HUES48 (cell line): ENCODE measurements around the gene AFAP1L1.
"Not testable (repeated sequence)": the region's sequence is repeated elsewhere in the genome, so short reads cannot be mapped to it uniquely, and the experiment has no call there.

ENCODE experiments used
- H3K27ac ChIP-seq: one replicate; pipeline ENCODE4 v1.7.0; 2013; ENCODE audit warnings: low read depth, low read length, inconsistent platforms
- H3K27me3 ChIP-seq: 2 replicates; pipeline ENCODE4 v1.6.1; 2013; ENCODE audit warnings: mild to moderate bottlenecking, low read length; ENCODE audit not compliant: control insufficient read depth, insufficient read depth
- H3K36me3 ChIP-seq: 2 replicates; pipeline ENCODE4 v1.6.1; 2013; ENCODE audit warnings: low read length; ENCODE audit not compliant: control insufficient read depth, insufficient read depth
- H3K4me1 ChIP-seq: 2 replicates; pipeline ENCODE4 v1.6.1; 2013; ENCODE audit warnings: mild to moderate bottlenecking, low read length; ENCODE audit not compliant: control insufficient read depth, insufficient read depth
- H3K4me3 ChIP-seq: 2 replicates; pipeline ENCODE4 v1.5.1; 2013; ENCODE audit warnings: mild to moderate bottlenecking, low read depth, low read length
- H3K9ac ChIP-seq: 2 replicates; pipeline ENCODE4 v1.6.1; 2013; ENCODE audit warnings: mild to moderate bottlenecking, low read depth, low read length, moderate library complexity
- H3K9me3 ChIP-seq: 2 replicates; pipeline ENCODE4 v1.6.1; 2013; ENCODE audit warnings: low read length; ENCODE audit not compliant: control insufficient read depth, insufficient read depth

AFAP1L1 gene

DNA sequence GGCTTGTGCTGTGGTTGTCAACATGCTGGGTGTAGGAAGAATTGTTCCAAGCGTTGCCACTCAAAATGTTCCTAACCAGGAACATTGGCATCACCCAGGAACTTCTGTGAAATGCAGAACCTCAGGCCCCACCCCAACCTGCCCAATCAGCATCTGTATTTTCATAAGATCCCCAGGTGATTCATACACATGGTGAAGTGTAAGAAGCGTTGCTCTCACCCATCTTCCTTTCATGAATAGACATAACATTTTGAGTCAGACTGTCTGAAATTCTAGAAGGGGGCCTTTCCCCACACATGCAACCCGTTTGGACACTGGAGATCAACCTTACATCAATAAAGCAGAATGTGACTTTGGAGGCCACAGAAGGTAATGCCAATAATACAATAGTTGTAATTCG is 9.3 kb upstream of the AFAP1L1 start:
- Histone ChIP-seq H3K36me3 (no peaks in the 10 kb centered on the region), H3K4me1 (peaks cover 2% of the 10 kb centered on the region; the same call in 1 of the 2 replicates), H3K9ac (no peak overlapping the region), H3K4me3 (no peak overlapping the region), H3K9me3 (no peaks in the 10 kb centered on the region), H3K27ac (no peak overlapping the region), H3K27me3 (peaks cover 9% of the 10 kb centered on the region)

DNA sequence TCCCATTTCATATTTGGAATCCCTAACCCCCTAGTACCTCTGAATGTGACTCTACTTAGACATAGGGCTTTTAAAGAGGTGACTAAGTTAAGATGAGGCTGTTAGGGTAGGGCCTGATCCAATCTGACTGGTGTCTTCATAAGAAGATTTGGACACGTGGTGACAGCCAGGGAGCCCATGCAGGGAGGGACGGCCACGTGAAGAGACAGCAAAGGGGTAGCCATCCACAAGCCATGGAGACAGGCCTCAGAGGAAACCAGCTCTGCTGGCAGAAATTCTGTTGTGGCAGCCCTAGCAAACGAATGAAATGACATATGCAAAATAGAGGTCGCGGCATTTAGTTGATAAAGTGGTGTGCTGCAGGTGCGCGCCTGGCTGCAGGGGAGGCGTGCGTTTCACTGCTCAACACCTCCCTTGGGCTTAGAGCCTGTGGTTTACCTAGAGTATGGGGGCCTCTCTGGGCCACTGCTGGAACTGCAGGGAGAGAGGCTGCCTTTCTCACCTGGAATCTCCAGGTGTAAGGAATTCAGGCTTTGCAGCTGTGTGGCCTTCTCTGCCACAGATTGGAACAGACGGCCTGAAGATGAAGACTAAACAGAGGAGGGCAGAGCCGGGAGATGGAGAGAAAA is 7.1 kb upstream of the AFAP1L1 start:
- H3K36me3 ChIP-seq, result no peaks in the 10 kb centered on the region
- H3K27me3 ChIP-seq, result peaks cover 9% of the 10 kb centered on the region
- no peak overlapping the region for H3K27ac ChIP-seq
- no peak overlapping the region for H3K4me3 ChIP-seq
- H3K9me3 ChIP-seq, result no peaks in the 10 kb centered on the region
- H3K9ac ChIP-seq, result no peak overlapping the region
- peaks cover 2% of the 10 kb centered on the region; the same call in 1 of the 2 replicates for H3K4me1 ChIP-seq

DNA sequence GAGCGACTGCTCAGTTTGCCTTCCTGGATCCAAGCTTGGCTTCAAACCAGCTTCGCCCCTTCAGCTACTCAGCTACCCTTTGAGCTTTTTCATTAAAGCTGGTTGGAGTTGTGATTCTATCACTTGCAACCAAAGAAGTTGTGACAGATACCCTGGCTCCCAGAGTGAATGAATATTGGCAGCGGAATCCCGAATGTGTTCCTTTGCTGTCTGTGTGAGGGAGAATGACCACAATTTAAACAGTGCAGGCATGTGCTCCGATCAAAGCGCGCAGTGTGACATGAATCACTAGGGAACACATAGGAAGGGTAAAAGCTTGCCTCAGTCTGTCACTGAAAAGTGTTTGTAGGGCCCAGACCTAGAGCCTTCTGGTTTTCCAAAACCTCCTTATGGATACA is 6.6 kb upstream of the AFAP1L1 start:
- peaks cover 2% of the 10 kb centered on the region; the same call in 1 of the 2 replicates for H3K4me1 ChIP-seq
- peaks cover 9% of the 10 kb centered on the region for H3K27me3 ChIP-seq
- H3K9ac ChIP-seq, result no peak overlapping the region
- H3K4me3 ChIP-seq, result no peak overlapping the region
- no peak overlapping the region for H3K27ac ChIP-seq
- no peaks in the 10 kb centered on the region for H3K9me3 ChIP-seq
- H3K36me3 ChIP-seq, result no peaks in the 10 kb centered on the region

DNA sequence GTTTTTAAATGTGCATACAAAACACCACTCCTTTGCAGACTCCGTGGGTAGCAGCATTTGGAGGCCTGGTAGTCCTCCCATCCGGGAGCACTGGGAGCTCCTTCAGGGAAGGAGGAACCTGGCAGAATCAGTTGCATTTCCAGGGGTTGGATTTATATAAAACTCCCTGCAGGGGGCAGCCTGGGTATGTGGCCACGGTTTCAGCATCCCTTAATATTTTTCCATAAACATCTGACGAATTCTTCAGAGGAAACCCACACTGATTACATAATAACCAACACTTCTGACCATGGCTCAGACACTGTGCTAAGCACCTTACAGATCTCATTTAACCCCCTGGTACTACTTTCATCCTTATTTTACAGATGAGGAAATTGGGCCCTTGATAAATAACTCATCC is 6.1 kb upstream of the AFAP1L1 start:
- no peak overlapping the region for H3K27ac ChIP-seq
- peaks cover 10% of the 10 kb centered on the region for H3K27me3 ChIP-seq
- H3K4me1 ChIP-seq, result peaks cover 2% of the 10 kb centered on the region; the same call in 1 of the 2 replicates
- no peak overlapping the region for H3K4me3 ChIP-seq
- no peak overlapping the region for H3K9ac ChIP-seq
- H3K36me3 ChIP-seq, result no peaks in the 10 kb centered on the region
- no peaks in the 10 kb centered on the region for H3K9me3 ChIP-seq

DNA sequence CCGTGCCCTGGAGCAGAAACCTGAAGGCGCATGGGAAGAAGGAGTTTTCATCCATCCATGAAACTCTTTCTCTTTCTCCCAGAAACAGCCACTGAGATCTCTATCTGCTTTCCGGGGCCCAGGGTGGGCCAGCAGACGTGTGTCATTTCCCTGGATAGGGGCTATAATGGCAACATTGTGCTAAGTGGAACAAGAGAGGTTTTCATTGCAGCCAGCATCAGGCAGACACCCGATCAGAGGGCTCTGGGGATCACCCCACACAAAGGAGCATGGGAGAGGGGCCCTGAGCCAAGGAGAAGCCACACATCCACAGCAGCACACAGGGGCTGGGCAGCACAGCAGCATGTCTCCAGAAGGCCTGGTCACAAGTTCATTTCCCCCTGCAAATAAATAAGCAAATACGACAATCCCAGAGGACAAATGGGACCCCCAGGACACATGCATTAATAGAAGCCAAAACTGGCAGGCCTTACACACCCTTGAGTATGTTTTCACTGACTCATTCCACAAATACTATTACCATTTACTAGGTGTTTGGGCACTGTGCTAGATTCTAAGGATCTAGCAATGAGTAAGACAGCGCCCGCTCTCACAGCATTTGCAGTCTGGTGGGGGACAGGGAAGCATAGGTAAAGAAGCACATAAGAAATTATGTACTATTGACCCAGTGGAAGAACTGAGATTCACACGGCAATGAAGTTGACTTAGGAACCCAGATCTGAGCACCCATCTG is 4.3 kb upstream of the AFAP1L1 start:
- Histone ChIP-seq H3K9me3 (no peaks in the 10 kb centered on the region), H3K27me3 (peaks cover 27% of the 10 kb centered on the region), H3K27ac (no peak overlapping the region), H3K4me1 (peaks cover 6% of the 10 kb centered on the region; the same call in 1 of the 2 replicates), H3K36me3 (no peaks in the 10 kb centered on the region), H3K9ac (no peak overlapping the region), H3K4me3 (no peak overlapping the region)

GRCh38 chr5:149268928-149269557 is 2.6 kb upstream of the AFAP1L1 start:
- no peak overlapping the region for H3K27ac ChIP-seq
- H3K4me1 ChIP-seq, result peaks cover 19% of the 10 kb centered on the region; the same call in 1 of the 2 replicates
- H3K4me3 ChIP-seq, result no peak overlapping the region
- H3K9ac ChIP-seq, result no peak overlapping the region
- no peaks in the 10 kb centered on the region for H3K36me3 ChIP-seq
- H3K27me3 ChIP-seq, result peaks cover 40% of the 10 kb centered on the region
- H3K9me3 ChIP-seq, result no peaks in the 10 kb centered on the region

- no peaks in the 10 kb centered on the region for H3K36me3 ChIP-seq
- peak overlapping the region; percentile 13; the same call in 1 of the 2 replicates for H3K9ac ChIP-seq
- H3K27me3 ChIP-seq, result peaks cover 35% of the 10 kb centered on the region
- no peaks in the 10 kb centered on the region for H3K9me3 ChIP-seq
- peak overlapping the region; percentile 88 for H3K4me3 ChIP-seq
- H3K4me1 ChIP-seq, result 0 out of 2 replicates have a peak, but pooled peaks cover 17% of the 10 kb centered on the region
- H3K27ac ChIP-seq, result no peak overlapping the region
Observed at GRCh38 chr5:149271195-149271715, 404 bp upstream of the AFAP1L1 start.

- not testable (repeated sequence) for H3K36me3 ChIP-seq, H3K9ac ChIP-seq, H3K9me3 ChIP-seq, H3K27ac ChIP-seq
- H3K4me3 ChIP-seq, result peak overlapping the region; percentile 88
- H3K4me1 ChIP-seq, result 0 out of 2 replicates have a peak, but pooled peaks cover 17% of the 10 kb centered on the region
- H3K27me3 ChIP-seq, result peaks cover 35% of the 10 kb centered on the region
Observed at GRCh38 chr5:149272781-149273180, 1.1 kb downstream of the AFAP1L1 start.

GRCh38 chr5:149273237-149273636 is 1.6 kb downstream of the AFAP1L1 start:
- no peaks in the 10 kb centered on the region for H3K9me3 ChIP-seq
- no peak overlapping the region; the same call in 1 of the 2 replicates for H3K4me3 ChIP-seq
- H3K36me3 ChIP-seq, result no peaks in the 10 kb centered on the region
- peaks cover 35% of the 10 kb centered on the region for H3K27me3 ChIP-seq
- H3K4me1 ChIP-seq, result 0 out of 2 replicates have a peak, but pooled peaks cover 17% of the 10 kb centered on the region
- no peak overlapping the region for H3K27ac ChIP-seq
- no peak overlapping the region for H3K9ac ChIP-seq

DNA sequence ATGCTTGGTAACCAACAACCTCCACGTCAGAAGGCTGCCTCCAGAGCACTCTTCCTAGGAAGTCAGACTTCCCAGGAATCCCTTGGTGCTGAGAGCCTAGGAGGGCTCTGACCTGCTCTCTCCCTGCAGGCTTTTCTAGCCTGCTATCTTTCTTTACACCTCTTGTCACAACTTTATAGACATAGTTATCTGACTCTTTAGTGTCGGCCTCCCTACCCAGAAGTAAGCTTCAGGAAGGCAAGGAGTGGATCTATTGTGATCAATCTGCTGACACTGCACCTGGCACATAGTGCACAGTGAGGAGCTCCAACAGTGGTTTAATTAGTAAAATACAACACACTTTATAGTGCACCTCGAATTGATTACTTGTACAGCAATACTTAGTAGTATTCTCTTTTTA is 2.3 kb downstream of the AFAP1L1 start:
- no peak overlapping the region for H3K9ac ChIP-seq
- H3K4me3 ChIP-seq, result no peak overlapping the region
- H3K4me1 ChIP-seq, result 0 out of 2 replicates have a peak, but pooled peaks cover 17% of the 10 kb centered on the region
- H3K27ac ChIP-seq, result no peak overlapping the region
- H3K36me3 ChIP-seq, result no peaks in the 10 kb centered on the region
- no peaks in the 10 kb centered on the region for H3K9me3 ChIP-seq
- peaks cover 35% of the 10 kb centered on the region for H3K27me3 ChIP-seq
